ENCODE measurements around the gene PPP1R12A. TPM values are rescaled to one million over a fixed set of nuclear protein-coding genes. Genes with fewer than 3 reads are reported as not detected.

PPP1R12A gene
- total RNA-seq, 1 donor = 207 TPM

- no peak for TF ChIP-seq CTCF (IDR thresholded peaks at IDR 0.05; ENCODE audit: insufficient read depth, low read depth, low read length)
These were observed 40.2 kb upstream of the PPP1R12A start for GRCh38 chr12:79975143-79975542.

GRCh38 chr12:79973801-79974200 is 38.9 kb upstream of the PPP1R12A start:
- no peak for DNase-seq (ENCODE audit: low read depth)
- no peak for TF ChIP-seq CTCF (IDR thresholded peaks at IDR 0.05; ENCODE audit: insufficient read depth, low read depth, low read length)
- H3K4me3 ChIP-seq (ENCODE audit: low read depth, low read length) = no peak overlapping the region

More at GRCh38 chr12:79975143-79975542, 40.2 kb upstream of the PPP1R12A start:
- DNase-seq (ENCODE audit: low read depth) = no peak
- H3K4me3 ChIP-seq (ENCODE audit: low read depth, low read length) = no peak overlapping the region

- H3K4me3 ChIP-seq (ENCODE audit: low read depth, low read length) = no peak overlapping the region
- no peak for DNase-seq (ENCODE audit: low read depth)
- TF ChIP-seq CTCF (IDR thresholded peaks at IDR 0.05; ENCODE audit: insufficient read depth, low read depth, low read length) = no peak
These were observed 29.3 kb upstream of the PPP1R12A start for GRCh38 chr12:79964100-79964627.

DNA sequence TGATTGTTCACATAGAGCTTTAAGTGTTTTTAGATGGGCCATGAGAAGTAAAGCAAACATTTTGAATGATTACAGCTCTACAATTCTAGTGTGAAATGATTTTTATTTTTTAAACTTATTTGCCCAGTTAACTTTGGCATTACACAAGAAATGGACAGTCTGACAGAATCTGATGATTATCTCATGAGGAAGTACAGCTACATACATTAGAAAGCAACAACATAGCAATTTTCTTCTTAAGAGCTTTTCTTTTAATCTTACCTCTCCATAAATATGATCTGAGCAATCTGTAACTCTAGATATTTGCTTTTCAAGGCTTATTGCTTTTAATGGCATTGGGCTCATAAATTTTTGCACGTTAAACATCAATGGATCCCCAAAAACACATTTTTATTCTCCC is 26.5 kb upstream of the PPP1R12A start:
- no peak for TF ChIP-seq CTCF (IDR thresholded peaks at IDR 0.05; ENCODE audit: insufficient read depth, low read depth, low read length)

DNA sequence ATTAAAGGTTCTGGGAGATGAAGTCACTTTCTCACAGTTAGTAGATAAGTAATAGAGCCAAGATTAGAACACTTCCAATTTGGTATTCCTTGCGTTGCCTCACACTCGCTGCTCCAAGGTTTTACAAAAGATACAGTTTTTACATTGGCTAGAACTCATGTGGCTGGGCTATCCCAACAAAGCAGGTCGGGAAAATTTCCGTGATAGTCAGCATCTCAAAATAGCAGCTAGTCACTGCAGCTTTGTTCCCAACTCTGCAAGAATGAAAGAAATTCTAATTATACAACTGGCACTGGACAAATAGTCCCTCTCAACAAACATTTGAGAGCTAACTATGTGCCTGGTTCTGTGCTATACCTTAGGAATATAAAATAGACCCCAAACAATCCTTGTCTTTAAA is 24.6 kb upstream of the PPP1R12A start:
- no peak for DNase-seq (ENCODE audit: low read depth)
- no peak overlapping the region for H3K4me3 ChIP-seq (ENCODE audit: low read depth, low read length)
- TF ChIP-seq CTCF (IDR thresholded peaks at IDR 0.05; ENCODE audit: insufficient read depth, low read depth, low read length) = no peak

More for the DNA sequence above, 26.5 kb upstream of the PPP1R12A start:
- H3K4me3 ChIP-seq (ENCODE audit: low read depth, low read length) = no peak overlapping the region
- no peak for DNase-seq (ENCODE audit: low read depth)

GRCh38 chr12:79956896-79957295 is 22.0 kb upstream of the PPP1R12A start:
- TF ChIP-seq CTCF (IDR thresholded peaks at IDR 0.05; ENCODE audit: insufficient read depth, low read depth, low read length) = no peak
- no peak for DNase-seq (ENCODE audit: low read depth)
- H3K4me3 ChIP-seq (ENCODE audit: low read depth, low read length) = no peak overlapping the region

DNA sequence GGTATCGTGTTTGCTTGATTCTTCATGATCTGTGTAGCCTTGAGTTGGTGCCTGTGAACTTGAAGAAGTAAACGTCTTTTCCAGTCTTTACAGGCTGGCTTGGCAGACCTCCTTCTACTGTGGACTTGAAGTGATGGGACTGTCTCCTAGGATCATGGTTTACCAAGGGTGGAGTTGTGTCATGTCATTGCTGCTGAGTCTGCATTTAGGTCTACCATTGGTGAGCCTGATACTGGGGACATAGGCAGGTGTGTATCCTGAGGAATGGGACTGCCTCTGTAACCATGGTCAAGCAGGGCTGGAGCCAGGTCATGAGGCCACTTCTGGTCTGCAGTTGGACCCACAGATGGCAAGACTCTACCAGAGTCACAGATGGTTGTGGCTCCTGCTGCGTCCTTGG is 20.7 kb upstream of the PPP1R12A start:
- no peak overlapping the region for H3K4me3 ChIP-seq (ENCODE audit: low read depth, low read length)
- TF ChIP-seq CTCF (IDR thresholded peaks at IDR 0.05; ENCODE audit: insufficient read depth, low read depth, low read length) = no peak
- DNase-seq (ENCODE audit: low read depth) = no peak
